AG09309 (cell line): ENCODE data around the gene PPP1R2B.
"Not testable (repeated sequence)": the region's sequence is repeated elsewhere in the genome, so short reads cannot be mapped to it uniquely, and the experiment has no call there.

Experiments used
- DNase-seq: peaks from one replicate; pipeline ENCODE4 v3.0.0-alpha.2; 2010; ENCODE audit warnings: low read depth
- H3K4me3 ChIP-seq: 2 replicates; pipeline ENCODE4 v1.5.1; 2011; ENCODE audit warnings: mild to moderate bottlenecking, low read depth, low read length, moderate library complexity; ENCODE audit not compliant: control insufficient read depth
- TF ChIP-seq, protein P1 (sequence below): IDR thresholded peaks from 2 replicates; pipeline ENCODE4 v1.5.1; 2011; ENCODE audit warnings: mild to moderate bottlenecking, low read depth, low read length, inconsistent platforms; ENCODE audit not compliant: insufficient read depth, control insufficient read depth; ENCODE audit errors: missing control alignments

Gene PPP1R2B

DNA sequence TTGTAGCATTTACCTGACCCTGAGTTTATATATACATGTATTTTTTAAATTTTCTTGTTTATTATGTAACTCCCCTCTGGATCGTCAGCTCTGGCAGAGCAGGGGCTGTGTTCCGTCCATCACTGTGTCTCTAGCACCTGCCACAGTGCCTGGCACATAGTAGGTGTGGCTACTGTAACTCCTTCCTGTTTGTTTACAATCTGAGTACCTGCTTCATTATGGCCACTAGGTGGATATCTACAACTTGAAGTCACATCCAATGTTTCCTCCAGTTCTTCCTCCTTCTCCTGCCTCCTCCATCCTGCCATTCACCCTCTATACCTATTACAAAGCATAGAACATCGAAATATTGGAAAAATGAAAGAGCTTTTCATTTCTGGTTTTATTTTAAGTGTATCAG, 14.2 kb upstream of the PPP1R2B start:
- DNase-seq = no peak
- TF ChIP-seq, protein P1, sequence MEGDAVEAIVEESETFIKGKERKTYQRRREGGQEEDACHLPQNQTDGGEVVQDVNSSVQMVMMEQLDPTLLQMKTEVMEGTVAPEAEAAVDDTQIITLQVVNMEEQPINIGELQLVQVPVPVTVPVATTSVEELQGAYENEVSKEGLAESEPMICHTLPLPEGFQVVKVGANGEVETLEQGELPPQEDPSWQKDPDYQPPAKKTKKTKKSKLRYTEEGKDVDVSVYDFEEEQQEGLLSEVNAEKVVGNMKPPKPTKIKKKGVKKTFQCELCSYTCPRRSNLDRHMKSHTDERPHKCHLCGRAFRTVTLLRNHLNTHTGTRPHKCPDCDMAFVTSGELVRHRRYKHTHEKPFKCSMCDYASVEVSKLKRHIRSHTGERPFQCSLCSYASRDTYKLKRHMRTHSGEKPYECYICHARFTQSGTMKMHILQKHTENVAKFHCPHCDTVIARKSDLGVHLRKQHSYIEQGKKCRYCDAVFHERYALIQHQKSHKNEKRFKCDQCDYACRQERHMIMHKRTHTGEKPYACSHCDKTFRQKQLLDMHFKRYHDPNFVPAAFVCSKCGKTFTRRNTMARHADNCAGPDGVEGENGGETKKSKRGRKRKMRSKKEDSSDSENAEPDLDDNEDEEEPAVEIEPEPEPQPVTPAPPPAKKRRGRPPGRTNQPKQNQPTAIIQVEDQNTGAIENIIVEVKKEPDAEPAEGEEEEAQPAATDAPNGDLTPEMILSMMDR = no peak
- no peak overlapping the region for H3K4me3 ChIP-seq

DNA sequence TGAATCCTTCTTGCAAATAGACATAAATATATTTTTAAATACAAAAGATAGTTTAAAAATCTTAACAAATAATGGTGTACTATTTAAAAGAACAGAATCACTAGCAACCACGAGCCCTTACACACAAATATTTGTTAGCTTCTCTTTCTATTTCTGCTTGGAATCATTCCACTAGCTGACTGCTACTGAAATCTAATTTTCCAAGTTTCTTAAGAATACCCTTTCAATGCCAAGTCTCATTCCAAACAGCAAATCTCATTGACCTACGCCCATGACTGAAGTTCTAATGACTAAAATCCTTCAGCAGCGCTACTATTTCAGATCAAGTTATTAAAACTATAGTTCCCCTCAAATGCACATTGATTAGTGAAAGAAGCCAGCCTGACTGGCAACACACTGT, 13.2 kb upstream of the PPP1R2B start:
- no peak for DNase-seq
- TF ChIP-seq, protein P1 = no peak
- H3K4me3 ChIP-seq = no peak overlapping the region

DNA sequence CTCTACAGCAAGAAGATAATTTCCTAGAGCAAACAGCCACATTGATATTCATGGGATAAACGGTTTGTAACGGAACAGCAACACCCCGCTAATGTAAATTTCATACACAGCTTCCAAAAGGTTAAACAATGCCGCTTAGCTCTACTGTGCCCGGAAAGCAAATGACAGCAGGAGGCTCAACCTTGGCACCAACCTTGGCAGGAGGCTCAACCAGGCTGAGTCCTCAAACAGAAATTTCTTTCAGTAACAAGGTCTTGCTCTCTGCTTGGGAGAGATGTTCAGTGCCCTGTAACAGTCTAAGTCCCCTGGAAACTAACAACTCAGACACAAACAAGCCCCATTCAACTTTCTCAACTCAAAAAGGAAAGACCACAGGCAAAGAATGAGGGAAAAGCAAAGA, 11.1 kb upstream of the PPP1R2B start:
- no peak for DNase-seq
- H3K4me3 ChIP-seq = no peak overlapping the region
- TF ChIP-seq, protein P1 = no peak

DNA sequence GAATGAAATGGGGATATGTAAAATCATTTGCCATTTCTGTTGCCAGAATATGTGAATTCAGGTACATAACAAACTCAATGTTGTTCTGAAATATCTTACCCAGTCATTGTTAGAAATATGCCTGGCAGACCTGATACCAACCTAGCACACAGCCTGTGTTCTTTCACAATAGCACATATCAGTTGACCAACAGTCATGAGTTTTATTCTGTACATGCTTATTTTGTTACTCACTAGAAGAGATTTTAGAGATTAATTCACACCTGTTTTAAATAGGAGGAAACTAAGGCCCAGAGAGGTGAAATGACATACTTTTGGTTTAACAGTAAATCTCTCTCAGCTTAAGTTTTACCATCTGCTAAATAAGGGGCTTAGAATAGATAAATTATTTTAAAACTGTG, 8.4 kb upstream of the PPP1R2B start:
- no peak overlapping the region for H3K4me3 ChIP-seq
- TF ChIP-seq, protein P1 = no peak
- no peak for DNase-seq

DNA sequence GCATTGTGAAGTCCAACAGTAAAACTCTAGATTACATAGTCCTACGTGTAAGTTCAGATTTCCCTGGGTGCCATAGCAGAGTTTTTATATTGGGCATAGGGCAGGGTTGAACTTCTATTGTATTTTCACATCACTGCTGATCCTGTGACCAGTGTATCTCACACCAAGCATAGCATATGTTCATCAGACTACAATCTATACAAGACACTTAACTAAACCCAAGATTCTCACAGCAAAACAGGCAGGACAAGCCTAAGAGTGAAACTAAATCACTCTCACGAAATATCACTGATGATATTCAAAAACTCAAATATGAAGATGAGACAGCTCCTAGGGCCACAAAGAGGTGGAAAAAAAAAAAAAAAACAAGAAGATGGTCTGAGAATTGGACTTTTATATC, 3.2 kb upstream of the PPP1R2B start:
- TF ChIP-seq, protein P1 = no peak
- DNase-seq = no peak
- no peak overlapping the region for H3K4me3 ChIP-seq

DNA sequence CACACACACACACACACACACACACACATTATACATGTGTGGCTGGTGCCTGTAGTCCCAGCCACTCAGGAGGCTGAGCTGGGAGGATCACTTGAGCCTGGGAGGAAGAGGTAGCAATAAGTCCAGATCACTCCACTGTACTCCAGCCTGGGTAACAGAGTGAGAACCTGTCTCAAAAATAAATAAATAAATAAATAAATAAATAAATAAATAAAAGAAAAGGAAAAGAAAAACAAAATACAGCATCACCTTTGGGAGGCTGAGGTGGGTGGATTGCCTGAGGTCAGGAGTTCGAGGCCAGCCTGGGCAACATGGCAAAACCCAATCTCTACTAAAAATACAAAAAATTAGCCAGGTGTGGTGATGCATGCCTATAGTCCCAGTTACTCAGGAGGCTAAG, 1.6 kb upstream of the PPP1R2B start:
- not testable (repeated sequence) for DNase-seq, H3K4me3 ChIP-seq

DNA sequence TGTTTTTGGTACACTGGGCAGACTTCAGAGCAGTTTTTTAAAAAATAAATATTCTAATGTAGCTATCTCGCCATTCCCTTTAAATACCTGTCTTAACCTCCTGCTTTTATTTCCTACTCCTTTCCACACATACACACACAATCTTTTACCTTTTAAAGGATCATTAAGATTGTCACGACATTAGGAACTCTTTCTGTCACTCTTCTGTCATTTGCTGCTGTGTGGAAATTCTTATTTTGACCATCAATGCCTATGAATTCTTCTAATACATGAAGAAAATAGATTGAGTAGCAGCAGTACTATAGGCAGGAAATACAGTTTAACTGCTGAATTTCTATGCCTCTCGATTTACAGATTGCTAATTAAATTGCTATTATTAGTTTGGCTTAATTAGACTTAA, 1.8 kb downstream of the PPP1R2B start:
- DNase-seq = no peak
- TF ChIP-seq, protein P1 = no peak
- no peak overlapping the region for H3K4me3 ChIP-seq

DNA sequence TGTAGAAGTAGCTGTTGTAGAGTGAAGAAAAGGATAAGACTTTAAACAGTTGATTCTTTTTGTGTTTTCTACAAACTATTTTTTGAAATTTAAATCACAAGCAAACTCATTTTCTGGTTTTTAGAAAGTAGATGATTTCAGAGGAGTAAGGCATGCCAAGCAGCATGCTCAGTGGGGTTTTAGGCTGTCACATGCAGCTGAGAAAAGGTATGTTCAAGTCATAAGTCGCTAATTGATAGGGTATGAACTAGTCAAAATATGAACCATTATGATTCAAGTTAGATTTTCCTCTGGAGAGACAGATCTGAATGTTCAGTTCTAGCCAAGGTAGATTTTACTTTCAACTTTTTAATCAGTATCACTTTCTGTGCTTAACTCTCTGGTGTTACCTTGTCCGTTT, 3.0 kb downstream of the PPP1R2B start:
- not testable (repeated sequence) for H3K4me3 ChIP-seq, DNase-seq
